Uterus (tissue), 4 donors: ENCODE data around the gene CYFIP1. TPM values are rescaled to one million over a fixed set of nuclear protein-coding genes. Genes with fewer than 3 reads are reported as not detected.

Experiments
- DNase-seq, 2 donors: peaks; one replicate each; pipeline ENCODE4 v3.0.0-alpha.2; 2019 to 2020
- H3K27ac ChIP-seq, 2 donors: fragments of 200-600 bp; sonication (generic); 1 replicate in 1 of 2; 2 replicates in 1 of 2; pipeline ENCODE4 v1.5.1; 2016 to 2018
- H3K27me3 ChIP-seq, 2 donors: fragments of 200-600 bp; sonication (generic); one replicate each; pipeline ENCODE4 v1.5.1; 2018 to 2019; ENCODE audit warnings: control low read depth in 1 of 2
- H3K36me3 ChIP-seq, 2 donors: fragments of 200-600 bp; sonication (generic); one replicate each; pipeline ENCODE4 v1.5.1; 2019; ENCODE audit warnings: control low read depth in 1 of 2
- H3K4me1 ChIP-seq, 2 donors: fragments of 200-600 bp; sonication (generic); one replicate each; pipeline ENCODE4 v1.5.1; 2018 to 2019; ENCODE audit warnings: control low read depth in 1 of 2
- H3K4me3 ChIP-seq, 2 donors: fragments of 200-600 bp; sonication (generic); 1 replicate in 1 of 2; 2 replicates in 1 of 2; pipeline ENCODE4 v1.5.1; 2018 to 2019; ENCODE audit warnings: mild to moderate bottlenecking in 1 of 2
- H3K9me3 ChIP-seq, 2 donors: fragments of 200-600 bp; sonication (generic); one replicate each; pipeline ENCODE4 v1.5.1; 2019; ENCODE audit warnings: control low read depth in 1 of 2
- CTCF ChIP-seq, 4 experiments: fragments of 200-600 bp in 2 of 4; fragments of 450-650 bp in 2 of 4; sonication (generic) in 2 of 4; IDR thresholded peaks; one replicate each; pipeline ENCODE4 v1.5.1; 2016 to 2019; ENCODE audit warnings: antibody characterized with exemption in 4 of 4, mild to moderate bottlenecking in 2 of 4, moderate library complexity in 1 of 4
- POLR2A ChIP-seq, 2 donors: fragments of 450-650 bp; IDR thresholded peaks; one replicate each; pipeline ENCODE4 v1.6.1; 2016; ENCODE audit warnings: antibody characterized with exemption in 2 of 2, mild to moderate bottlenecking in 1 of 2, moderate library complexity in 1 of 2
- intact Hi-C: fragments of 100-400 bp; cut with DNase I; formaldehyde crosslinking; loops from one replicate; pipeline ENCODE4 v1.15.1; 2023; ENCODE audit warnings: low total_unique reads
- total RNA-seq, 4 donors: library from RNA; depleted of rRNA in 3 of 4; stranded (reverse); fragments of >200 nt in 3 of 4; gene quantifications; one replicate each; pipeline versions ENCODE4 v1.1.0 to v1.2.4, GENCODE V29; 2014 to 2023
- donor health status: DM: yes; HTN: yes; CAD: no.

The CYFIP1 gene
- total RNA-seq, 4 donors from 2014 or later = 61.5 to 145 (median 101) TPM

- no peak for TF ChIP-seq POLR2A (IDR thresholded peaks at IDR 0.05)
- no peak for TF ChIP-seq CTCF (IDR thresholded peaks at IDR 0.05)
- H3K4me3 ChIP-seq = no peak overlapping the region
- peak overlapping the region in 1 of 2 donors; percentile 35 for H3K27ac ChIP-seq
These were observed 23.8 kb downstream of the CYFIP1 start for GRCh38 chr15:22956257-22956977.

GRCh38 chr15:22955544-22956119, 24.5 kb downstream of the CYFIP1 start:
- H3K27ac ChIP-seq = peak overlapping the region in 1 of 2 donors; percentile 35
- H3K4me3 ChIP-seq = no peak overlapping the region
- no peak for DNase-seq
- TF ChIP-seq CTCF (IDR thresholded peaks at IDR 0.05) = no peak
- H3K9me3 ChIP-seq = no peaks in the 10 kb centered on the region
- H3K27me3 ChIP-seq = no peaks in the 10 kb centered on the region
- H3K36me3 ChIP-seq = no peaks in the 10 kb centered on the region
- intact Hi-C loops = no loop called here
- peaks cover 0 to 26% of the 10 kb centered on the region in 2 donors for H3K4me1 ChIP-seq

More at GRCh38 chr15:22956257-22956977, 23.8 kb downstream of the CYFIP1 start:
- DNase-seq = no peak
- H3K4me1 ChIP-seq = peaks cover 0 to 18% of the 10 kb centered on the region in 2 donors
- no peaks in the 10 kb centered on the region for H3K36me3 ChIP-seq
- H3K27me3 ChIP-seq = no peaks in the 10 kb centered on the region
- H3K9me3 ChIP-seq = no peaks in the 10 kb centered on the region
- intact Hi-C loops = no loop called here

- Histone ChIP-seq H3K4me1 (peaks cover 0 to 33% of the 10 kb centered on the region in 2 donors), H3K9me3 (no peaks in the 10 kb centered on the region), H3K36me3 (no peaks in the 10 kb centered on the region), H3K4me3 (no peak overlapping the region), H3K27ac (no peak overlapping the region), H3K27me3 (no peaks in the 10 kb centered on the region)
- no peak for TF ChIP-seq CTCF (IDR thresholded peaks at IDR 0.05)
- TF ChIP-seq POLR2A (IDR thresholded peaks at IDR 0.05) = no peak
- no peak for DNase-seq
- intact Hi-C loops = no loop called here
These were observed 25.2 kb downstream of the CYFIP1 start for GRCh38 chr15:22954798-22955543.

GRCh38 chr15:22954326-22954725, 25.8 kb downstream of the CYFIP1 start:
- no peak overlapping the region for H3K27ac ChIP-seq
- peaks cover 0 to 34% of the 10 kb centered on the region in 2 donors for H3K4me1 ChIP-seq
- no peaks in the 10 kb centered on the region for H3K9me3 ChIP-seq
- DNase-seq = no peak
- H3K36me3 ChIP-seq = no peaks in the 10 kb centered on the region
- no peaks in the 10 kb centered on the region for H3K27me3 ChIP-seq
- TF ChIP-seq POLR2A (IDR thresholded peaks at IDR 0.05) = no peak
- TF ChIP-seq CTCF (IDR thresholded peaks at IDR 0.05) = no peak
- no peak overlapping the region for H3K4me3 ChIP-seq
- intact Hi-C loops = no loop called here
